GM23338 (cell line): ENCODE measurements around the gene PLEKHJ1. TPM values are rescaled to one million over a fixed set of nuclear protein-coding genes. Genes with fewer than 3 reads are reported as not detected.

Experiments used
- CREB1 ChIP-seq: fragments of 250-450 bp; sonication (Bioruptor Pico); IDR thresholded peaks from 2 replicates; pipeline ENCODE4 v1.5.0; 2020; ENCODE audit warnings: low read depth, mild to moderate bottlenecking, moderate library complexity
- CTCF ChIP-seq, 2 experiments: fragments of 200-600 bp in 1 of 2; sonication (generic) in 1 of 2; conservative IDR thresholded peaks; 2 replicates each; pipeline versions ENCODE4 v1.5.1 to v1.6.1; 2016 to 2017; ENCODE audit warnings: antibody characterized with exemption in 2 of 2, low read depth in 2 of 2, mild to moderate bottlenecking in 2 of 2, moderate library complexity in 1 of 2
- ETS1 ChIP-seq: IDR thresholded peaks from 2 replicates; pipeline ENCODE4 v1.6.1; 2016; ENCODE audit warnings: antibody characterized with exemption
- EZH2 ChIP-seq: fragments of 200-600 bp; sonication (generic); IDR thresholded peaks from one replicate; pipeline ENCODE4 v1.8.0; 2017; ENCODE audit warnings: antibody characterized with exemption, mild to moderate bottlenecking, low read depth; ENCODE audit not compliant: unreplicated experiment
- EZH2phosphoT487 ChIP-seq: fragments of 200-600 bp; sonication (generic); IDR thresholded peaks from one replicate; pipeline ENCODE4 v1.8.1; 2018; ENCODE audit warnings: antibody characterized with exemption; ENCODE audit not compliant: unreplicated experiment
- JUNB ChIP-seq: IDR thresholded peaks from one replicate; pipeline ENCODE4 v1.6.1; 2016; ENCODE audit warnings: antibody characterized with exemption; ENCODE audit not compliant: unreplicated experiment
- POLR2AphosphoS5 ChIP-seq: IDR thresholded peaks from 2 replicates; pipeline ENCODE4 v1.6.1; 2016; ENCODE audit warnings: antibody characterized with exemption, low read depth
- REST ChIP-seq: IDR thresholded peaks from one replicate; pipeline ENCODE4 v1.6.1; 2018; ENCODE audit warnings: antibody characterized with exemption; ENCODE audit not compliant: unreplicated experiment
- ZNF114 ChIP-seq: fragments of 250-450 bp; sonication (Bioruptor Pico); IDR thresholded peaks from 2 replicates; pipeline ENCODE4 v1.5.0; 2020; ENCODE audit warnings: mild to moderate bottlenecking, moderate library complexity
- ZNF331 ChIP-seq: fragments of 250-450 bp; sonication (Bioruptor Pico); IDR thresholded peaks from 2 replicates; pipeline ENCODE4 v1.5.0; 2020; ENCODE audit warnings: low read depth, mild to moderate bottlenecking, moderate library complexity
- polyA plus RNA-seq: library from polyadenylated mRNA; unstranded; fragments of >200 nt; fragmentation: Nextera tagmentation; extraction: Ambion mirVana; gene quantifications from 2 replicates; pipeline ENCODE4 v1.2.1, GENCODE V29; 2016
- total RNA-seq: library from RNA; depleted of rRNA; stranded (reverse); fragments of >200 nt; shearing (Covaris generic); gene quantifications from 2 replicates; pipeline ENCODE4 v1.2.3, GENCODE V29; 2014

The PLEKHJ1 gene
- total and polyA plus RNA-seq, 2 experiments from 2014 or later, result 146 to 210 TPM

- TF ChIP-seq REST (no peak), POLR2AphosphoS5 (no peak), EZH2phosphoT487 (no peak), CREB1 (CRISPR knock-in tag) (no peak), CTCF (conservative IDR thresholded peaks at IDR 0.05; ENCODE audit: low read depth in 2 of 2) (no peak), ETS1 (no peak), ZNF331 (no peak), ZNF114 (CRISPR knock-in tag) (no peak), EZH2 (no peak), JUNB (no peak)
Observed at GRCh38 chr19:2249880-2250765, 14.0 kb upstream of the PLEKHJ1 start (continued).
